Effector memory CD8-positive, alpha-beta T cell (primary cell): Measurements from ENCODE around the gene BABAM2.

ENCODE experiments used
- ATAC-seq: fragments of 150-1000 bp; cut with Tn5 transposase; replicated peaks from 2 replicates; pipeline ENCODE4 v1.10.0; 2021; ENCODE audit warnings: mild to moderate bottlenecking, moderate library complexity
- DNase-seq, 3 experiments: peaks; one replicate each; pipeline ENCODE4 v3.0.0; 2021
- H3K27ac Mint-ChIP-seq, 2 donors: one replicate each; pipeline ENCODE4 v1.8.0; 2022; ENCODE audit warnings: mild to moderate bottlenecking in 2 of 2, mixed read lengths in 2 of 2, moderate library complexity in 2 of 2
- H3K27me3 Mint-ChIP-seq, 2 donors: one replicate each; pipeline ENCODE4 v1.8.0; 2022; ENCODE audit warnings: mixed read lengths in 2 of 2
- H3K36me3 Mint-ChIP-seq: one replicate; pipeline ENCODE4 v1.8.0; 2022; ENCODE audit warnings: mild to moderate bottlenecking, moderate library complexity, mixed read lengths; ENCODE audit not compliant: insufficient read depth
- H3K4me1 Mint-ChIP-seq, 2 donors: one replicate each; pipeline ENCODE4 v1.8.0; 2022; ENCODE audit warnings: low read depth in 2 of 2, mixed read lengths in 2 of 2
- H3K4me3 Mint-ChIP-seq, 2 donors: one replicate each; pipeline ENCODE4 v1.8.0; 2022; ENCODE audit warnings: mild to moderate bottlenecking in 2 of 2, mixed read lengths in 2 of 2, moderate library complexity in 2 of 2
- H3K9me3 Mint-ChIP-seq, 2 donors: one replicate each; pipeline ENCODE4 v1.8.0; 2022; ENCODE audit warnings: mixed read lengths in 2 of 2

The BABAM2 gene

DNA sequence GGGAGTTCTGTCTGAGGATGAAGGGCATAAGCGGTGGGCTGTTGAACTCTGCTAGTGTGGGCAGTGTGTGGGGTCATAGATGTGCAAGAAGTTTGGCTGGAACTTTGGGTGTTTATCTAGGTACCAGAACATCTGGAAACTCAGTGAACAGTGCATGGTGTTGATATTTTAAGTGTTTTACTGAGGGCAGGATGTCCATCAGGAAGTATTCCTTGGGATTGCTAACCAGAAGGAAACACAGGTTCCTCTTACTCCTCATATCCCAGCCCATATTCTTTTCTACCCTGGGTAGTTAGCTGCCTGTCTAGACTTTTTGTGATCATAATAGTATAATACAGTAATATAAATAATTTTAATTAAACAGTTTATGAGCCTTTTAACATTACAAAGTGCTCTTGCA, 15.5 kb downstream of the BABAM2 start:
- Mint-ChIP-seq H3K4me1 (peaks cover 18 to 45% of the 10 kb centered on the region in 2 donors), H3K36me3 (peaks cover 4% of the 10 kb centered on the region), H3K27ac (no peak overlapping the region), H3K9me3 (no peaks in the 10 kb centered on the region), H3K27me3 (no peaks in the 10 kb centered on the region), H3K4me3 (no peak overlapping the region)
- DNase-seq (no peak), ATAC-seq (no peak)

DNA sequence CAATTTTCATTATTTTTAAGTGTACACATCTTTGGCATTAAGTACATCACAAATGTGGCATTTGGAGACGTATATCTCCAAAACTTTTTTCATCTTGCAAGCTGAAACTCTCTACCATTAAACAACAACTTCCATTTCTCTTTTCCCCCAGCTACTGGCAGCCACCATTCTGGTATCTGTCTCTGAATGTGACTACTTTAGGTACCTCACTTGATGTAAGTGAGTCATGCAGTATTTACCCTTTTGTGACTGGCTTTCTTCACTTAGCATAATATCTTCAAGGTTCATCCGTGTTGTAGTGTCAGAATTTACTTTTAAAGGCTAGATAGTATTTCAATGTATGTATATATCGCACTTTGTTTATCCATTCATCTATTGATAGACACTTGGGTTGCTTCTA, 17.0 kb downstream of the BABAM2 start:
- H3K9me3 Mint-ChIP-seq: no peaks in the 10 kb centered on the region
- no peak overlapping the region for H3K27ac Mint-ChIP-seq
- H3K4me1 Mint-ChIP-seq: peaks cover 18 to 47% of the 10 kb centered on the region in 2 donors
- H3K27me3 Mint-ChIP-seq: no peaks in the 10 kb centered on the region
- ATAC-seq: no peak
- peaks cover 2% of the 10 kb centered on the region for H3K36me3 Mint-ChIP-seq
- no peak overlapping the region for H3K4me3 Mint-ChIP-seq
- no peak for DNase-seq

DNA sequence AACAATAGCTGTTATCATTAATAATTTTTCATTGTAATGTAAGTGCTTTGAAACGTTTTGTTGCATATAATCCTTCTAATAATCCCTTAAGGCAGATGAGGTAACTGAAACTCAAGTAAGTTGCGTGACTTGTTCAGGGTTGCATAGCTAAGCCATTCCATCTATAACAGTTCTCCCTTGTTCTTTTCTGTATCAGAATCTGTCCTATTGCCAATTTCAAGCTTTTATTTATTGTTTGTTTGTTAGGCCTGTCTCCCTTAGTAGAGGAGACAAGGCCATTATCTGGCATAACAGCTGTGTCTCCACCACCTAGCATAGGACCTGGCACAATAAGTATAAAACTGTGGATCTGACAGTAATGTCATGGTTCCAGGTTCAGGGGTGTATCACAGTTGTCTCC, 19.4 kb downstream of the BABAM2 start:
- no peak for ATAC-seq

DNA sequence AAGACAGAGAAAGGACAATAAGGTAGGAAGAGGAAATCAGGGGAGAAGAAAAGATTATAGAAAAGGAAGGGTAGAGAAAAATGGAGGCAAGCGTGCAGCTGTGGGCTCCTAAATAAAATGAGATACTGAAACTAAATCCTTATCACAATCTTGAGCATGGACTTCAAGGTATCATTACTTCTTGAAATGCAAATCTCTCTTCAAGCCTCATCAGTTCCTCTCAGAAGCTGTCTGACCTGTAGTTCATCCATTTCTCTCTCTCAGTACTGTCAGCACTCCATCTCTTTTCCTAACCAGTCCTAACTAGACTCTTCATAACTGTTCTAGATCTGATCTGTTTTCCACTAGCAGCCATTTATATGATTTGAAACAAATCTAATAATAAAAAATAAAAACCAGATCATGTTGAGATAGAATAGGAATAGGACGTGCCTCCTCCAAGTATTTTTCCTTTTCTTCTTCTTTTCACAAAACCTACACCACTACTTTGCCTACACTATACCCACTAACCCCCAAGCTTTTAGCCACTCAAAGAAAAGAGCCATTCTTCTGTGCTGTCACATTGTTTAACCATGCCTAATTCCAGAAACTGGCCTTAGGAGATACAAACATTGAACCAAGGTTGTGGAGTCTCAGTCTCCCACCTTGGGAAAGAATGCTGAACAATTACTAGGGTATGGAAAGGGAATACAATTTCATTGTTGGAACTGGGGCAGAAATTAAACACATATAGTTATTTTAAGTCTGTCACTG, 21.1 kb downstream of the BABAM2 start:
- ATAC-seq (no peak), DNase-seq (no peak)
- no peaks in the 10 kb centered on the region for H3K27me3 Mint-ChIP-seq
- H3K36me3 Mint-ChIP-seq: no peaks in the 10 kb centered on the region
- H3K27ac Mint-ChIP-seq: peak overlapping the region in 1 of 2 donors; percentile 45
- H3K4me1 Mint-ChIP-seq: peaks cover 9 to 34% of the 10 kb centered on the region in 2 donors
- no peaks in the 10 kb centered on the region for H3K9me3 Mint-ChIP-seq
- no peak overlapping the region for H3K4me3 Mint-ChIP-seq

More for the DNA sequence above, 19.4 kb downstream of the BABAM2 start:
- Mint-ChIP-seq H3K9me3 (no peaks in the 10 kb centered on the region), H3K27ac (no peak overlapping the region), H3K27me3 (no peaks in the 10 kb centered on the region), H3K4me1 (peaks cover 18 to 37% of the 10 kb centered on the region in 2 donors), H3K4me3 (no peak overlapping the region), H3K36me3 (no peaks in the 10 kb centered on the region)
- no peak for DNase-seq

DNA sequence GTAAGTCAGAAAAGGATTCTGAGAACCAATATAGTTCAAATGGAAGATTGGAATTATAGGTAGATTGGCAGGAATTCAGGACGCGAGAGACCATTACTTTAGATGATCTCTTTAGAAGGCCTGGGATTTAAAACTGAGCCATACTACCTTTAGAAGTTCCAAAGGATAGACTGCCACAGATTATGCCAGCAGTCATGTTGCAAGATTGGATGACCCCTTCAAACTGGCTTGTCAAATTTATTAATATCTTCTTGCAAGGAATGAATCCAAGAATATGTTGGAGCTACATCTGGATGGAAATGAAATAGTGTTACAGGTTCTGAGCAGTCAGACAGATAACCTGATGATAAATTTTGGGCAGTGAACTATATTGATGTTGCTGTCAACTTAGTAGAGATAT, 22.0 kb downstream of the BABAM2 start:
- peaks cover 9 to 34% of the 10 kb centered on the region in 2 donors for H3K4me1 Mint-ChIP-seq
- H3K9me3 Mint-ChIP-seq: no peaks in the 10 kb centered on the region
- no peaks in the 10 kb centered on the region for H3K36me3 Mint-ChIP-seq
- no peaks in the 10 kb centered on the region for H3K27me3 Mint-ChIP-seq
- ATAC-seq (no peak), DNase-seq (no peak)
- no peak overlapping the region for H3K27ac Mint-ChIP-seq
- no peak overlapping the region for H3K4me3 Mint-ChIP-seq

DNA sequence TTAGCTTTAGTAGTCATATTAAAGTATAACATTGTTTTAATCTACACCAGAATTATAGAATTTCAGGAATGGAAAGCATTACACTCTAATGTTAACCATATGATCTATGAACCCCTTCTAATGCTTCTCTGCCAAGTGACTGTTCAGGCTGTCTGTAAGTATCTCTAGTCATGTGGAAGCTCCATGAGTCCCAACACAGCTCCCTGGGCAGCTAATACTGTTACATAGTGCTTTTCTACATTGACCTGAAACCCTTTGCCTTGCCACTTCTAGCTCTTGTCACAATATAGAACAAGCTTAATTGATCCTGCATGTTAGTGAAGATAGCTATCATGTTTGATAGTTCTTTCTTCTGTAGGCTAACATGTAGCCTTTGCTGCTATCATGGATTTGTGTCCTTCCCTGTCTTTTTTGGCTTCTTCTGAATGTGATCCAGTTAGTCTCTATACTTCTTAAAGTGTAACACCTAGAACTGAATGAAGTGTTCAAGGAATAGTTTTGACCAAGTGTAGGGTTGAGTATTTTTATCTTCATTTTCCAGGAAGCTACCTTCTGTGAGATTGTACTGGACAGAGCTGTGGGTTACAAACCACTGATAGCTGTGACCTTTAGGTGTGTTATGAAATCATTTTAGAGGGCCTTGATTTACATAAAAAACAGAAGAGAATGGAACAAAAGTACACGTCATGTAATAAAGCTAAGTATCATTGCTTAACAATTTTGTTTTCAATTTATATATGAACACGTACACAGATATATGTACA, 23.7 kb downstream of the BABAM2 start:
- no peak overlapping the region for H3K4me3 Mint-ChIP-seq
- H3K27ac Mint-ChIP-seq: no peak overlapping the region
- no peak for DNase-seq
- H3K27me3 Mint-ChIP-seq: no peaks in the 10 kb centered on the region
- H3K9me3 Mint-ChIP-seq: no peaks in the 10 kb centered on the region
- H3K4me1 Mint-ChIP-seq: peaks cover 5 to 26% of the 10 kb centered on the region in 2 donors
- H3K36me3 Mint-ChIP-seq: no peaks in the 10 kb centered on the region
- no peak for ATAC-seq

DNA sequence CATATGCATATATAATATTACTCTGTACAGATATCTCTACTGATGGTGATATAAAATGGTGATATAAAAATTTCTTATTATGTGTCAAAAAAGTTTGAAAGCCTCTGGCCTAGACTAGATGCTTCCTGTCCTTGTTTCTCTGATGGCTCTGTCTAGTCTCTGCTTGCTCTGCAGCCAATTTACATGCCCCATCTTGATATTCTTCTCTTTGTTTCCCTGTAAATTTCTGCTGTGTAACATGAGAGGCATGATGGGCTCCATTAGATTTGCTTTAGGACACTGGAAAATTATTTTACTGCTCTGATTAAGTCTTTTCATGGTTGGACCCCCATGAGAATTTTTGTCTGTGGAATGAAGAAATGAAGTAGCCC, 24.3 kb downstream of the BABAM2 start:
- no peak for ATAC-seq
- Mint-ChIP-seq H3K27ac (no peak overlapping the region), H3K9me3 (no peaks in the 10 kb centered on the region), H3K4me1 (peaks cover 5 to 20% of the 10 kb centered on the region in 2 donors), H3K27me3 (no peaks in the 10 kb centered on the region), H3K36me3 (no peaks in the 10 kb centered on the region), H3K4me3 (no peak overlapping the region)
- DNase-seq: no peak

DNA sequence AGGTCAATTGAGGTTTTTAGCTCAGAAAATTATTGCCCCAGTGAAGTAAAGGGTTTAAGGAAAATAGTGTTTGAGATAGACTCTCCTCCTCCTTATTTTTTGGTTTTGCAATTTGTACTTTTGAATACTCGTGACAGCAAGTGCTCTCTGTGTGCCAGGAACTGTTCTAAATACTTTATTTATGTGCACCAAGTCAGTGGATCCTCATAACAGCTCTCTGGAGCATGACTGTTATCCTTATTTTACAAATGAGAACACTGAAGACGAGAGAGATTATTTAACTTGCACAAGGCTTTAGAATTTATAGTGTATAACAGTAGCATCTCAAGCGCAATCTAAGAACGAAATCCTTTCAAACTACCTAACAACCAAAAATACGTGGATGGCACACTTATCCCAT, 24.7 kb downstream of the BABAM2 start:
- Mint-ChIP-seq H3K4me1 (peaks cover 7 to 20% of the 10 kb centered on the region in 2 donors), H3K27me3 (no peaks in the 10 kb centered on the region), H3K9me3 (no peaks in the 10 kb centered on the region), H3K27ac (no peak overlapping the region), H3K36me3 (peaks cover 2% of the 10 kb centered on the region), H3K4me3 (no peak overlapping the region)
- DNase-seq (no peak), ATAC-seq (no peak)

DNA sequence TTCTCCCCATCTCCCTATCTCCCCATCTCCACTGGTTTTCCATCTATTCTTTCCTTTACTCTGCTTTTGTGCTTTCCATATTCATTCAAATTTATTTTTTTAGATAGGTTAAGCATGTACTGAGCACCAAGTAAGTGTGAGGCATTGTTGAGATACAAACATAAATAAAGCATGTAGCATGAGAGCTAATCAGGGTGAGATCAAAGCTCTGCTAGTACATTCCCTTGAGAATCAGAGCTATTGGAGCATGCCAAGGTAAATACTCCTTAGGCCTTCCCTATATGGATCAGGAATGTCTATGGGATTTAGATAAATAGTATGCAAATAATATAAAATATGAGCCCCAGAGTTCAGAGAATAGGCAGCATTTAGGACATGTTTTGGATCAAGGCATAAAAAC, 25.3 kb downstream of the BABAM2 start:
- no peak overlapping the region for H3K4me3 Mint-ChIP-seq
- no peaks in the 10 kb centered on the region for H3K9me3 Mint-ChIP-seq
- DNase-seq (no peak), ATAC-seq (no peak)
- no peak overlapping the region for H3K27ac Mint-ChIP-seq
- no peaks in the 10 kb centered on the region for H3K27me3 Mint-ChIP-seq
- H3K36me3 Mint-ChIP-seq: peaks cover 3% of the 10 kb centered on the region
- H3K4me1 Mint-ChIP-seq: peaks cover 10 to 24% of the 10 kb centered on the region in 2 donors

DNA sequence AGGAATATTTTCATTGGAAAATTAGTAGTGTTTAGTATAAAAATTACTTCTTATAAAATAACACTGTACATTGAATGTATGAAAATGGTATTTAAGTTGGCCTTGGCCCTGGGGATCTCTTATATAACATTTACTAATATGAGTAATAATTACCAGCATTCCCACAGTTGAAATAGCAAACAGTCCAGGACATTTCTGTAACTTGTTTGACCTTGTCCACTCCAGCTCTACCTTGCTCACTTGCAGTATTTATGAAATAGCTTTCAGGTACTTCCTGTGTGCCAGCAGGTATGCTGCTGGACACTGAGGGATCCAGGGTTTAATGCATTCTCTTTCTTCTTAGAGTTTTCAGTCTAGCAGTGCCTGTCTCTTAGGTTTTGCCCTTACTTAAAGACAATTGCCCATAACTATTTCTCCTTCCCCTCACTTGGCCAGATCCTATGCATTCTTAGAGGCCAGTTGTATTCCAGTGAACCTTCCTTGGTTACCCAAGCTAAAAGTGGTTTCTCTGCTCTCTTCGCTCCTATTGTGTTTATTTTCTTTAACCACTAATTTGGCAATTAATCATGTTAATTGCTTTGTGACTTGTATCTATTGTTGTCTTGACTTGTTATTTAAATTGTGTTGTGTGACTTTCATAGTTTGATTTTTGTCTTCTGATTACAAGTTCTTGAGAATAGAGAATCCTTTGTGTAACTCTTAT, 25.9 kb downstream of the BABAM2 start:
- Mint-ChIP-seq H3K27me3 (no peaks in the 10 kb centered on the region), H3K9me3 (no peaks in the 10 kb centered on the region), H3K36me3 (peaks cover 3% of the 10 kb centered on the region), H3K27ac (no peak overlapping the region), H3K4me1 (peaks cover 8 to 18% of the 10 kb centered on the region in 2 donors), H3K4me3 (no peak overlapping the region)
- no peak for DNase-seq
- ATAC-seq: no peak

DNA sequence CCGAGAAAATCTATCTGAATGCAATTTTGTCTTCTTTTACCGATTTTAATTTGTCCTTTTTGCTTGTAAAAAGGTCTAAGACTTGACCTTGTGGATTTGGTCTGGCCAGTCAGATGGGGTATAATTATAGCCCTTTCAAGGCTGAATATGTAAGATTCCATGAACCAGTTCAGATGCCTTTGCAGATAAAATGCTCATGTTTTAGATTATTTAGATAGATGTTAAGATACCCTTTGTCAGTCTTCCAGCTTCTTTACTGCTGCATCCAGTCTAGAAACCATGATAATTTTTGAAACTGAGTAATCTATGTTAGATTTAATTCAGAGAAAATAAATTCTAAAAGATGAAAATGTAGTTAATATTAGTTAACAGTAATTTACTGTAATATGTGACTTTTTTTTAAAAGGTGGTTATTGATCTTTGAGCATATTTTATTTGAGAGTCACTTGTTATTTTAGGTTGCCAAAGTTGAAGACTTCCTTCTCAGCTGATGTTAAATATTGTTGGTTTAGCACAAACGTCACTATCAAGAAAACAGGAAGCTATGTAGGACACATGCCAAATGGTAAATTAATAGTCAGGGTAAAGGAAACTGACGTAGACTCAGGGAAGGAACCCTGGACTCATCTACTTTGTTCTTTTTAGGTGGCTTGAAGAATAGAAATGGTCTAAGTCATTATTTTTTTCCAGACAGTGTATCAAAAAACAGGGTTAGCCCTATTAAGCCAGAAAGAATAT, 29.8 kb downstream of the BABAM2 start:
- peak overlapping the region; percentile 83 to 94 for H3K27ac Mint-ChIP-seq
- peak overlapping the region; percentile 29 to 60 for H3K4me3 Mint-ChIP-seq
- ATAC-seq (peak; percentile 100), DNase-seq (peak in 2 of 3 experiments; percentile 11 to 15)
- H3K36me3 Mint-ChIP-seq: peaks cover 3% of the 10 kb centered on the region
- no peaks in the 10 kb centered on the region for H3K9me3 Mint-ChIP-seq
- no peaks in the 10 kb centered on the region for H3K27me3 Mint-ChIP-seq
- peaks cover 5 to 9% of the 10 kb centered on the region in 2 donors for H3K4me1 Mint-ChIP-seq

DNA sequence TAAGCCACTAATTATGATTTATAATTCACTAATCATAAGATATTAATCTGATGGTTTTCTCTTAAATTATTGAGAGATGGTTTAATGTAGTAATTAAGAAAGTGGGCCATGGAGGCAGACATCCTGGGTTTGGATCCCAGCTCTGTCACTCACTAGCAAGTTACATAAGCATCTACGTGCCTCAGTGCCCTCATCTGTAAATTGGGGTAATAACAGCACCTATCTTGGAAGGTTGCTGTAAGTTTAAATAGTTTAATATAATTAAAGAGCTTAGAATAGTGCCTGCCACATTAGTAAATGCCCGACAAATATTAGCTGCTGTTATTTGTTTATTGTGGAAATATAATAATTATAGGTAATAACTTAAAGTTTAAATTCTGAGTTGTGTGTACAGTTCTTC, 30.9 kb downstream of the BABAM2 start:
- DNase-seq: no peak
- peaks cover 12 to 19% of the 10 kb centered on the region in 2 donors for H3K4me1 Mint-ChIP-seq
- no peaks in the 10 kb centered on the region for H3K9me3 Mint-ChIP-seq
- no peak overlapping the region for H3K4me3 Mint-ChIP-seq
- H3K36me3 Mint-ChIP-seq: peaks cover 3% of the 10 kb centered on the region
- ATAC-seq: no peak
- no peaks in the 10 kb centered on the region for H3K27me3 Mint-ChIP-seq
- peak overlapping the region in 1 of 2 donors; percentile 73 for H3K27ac Mint-ChIP-seq

DNA sequence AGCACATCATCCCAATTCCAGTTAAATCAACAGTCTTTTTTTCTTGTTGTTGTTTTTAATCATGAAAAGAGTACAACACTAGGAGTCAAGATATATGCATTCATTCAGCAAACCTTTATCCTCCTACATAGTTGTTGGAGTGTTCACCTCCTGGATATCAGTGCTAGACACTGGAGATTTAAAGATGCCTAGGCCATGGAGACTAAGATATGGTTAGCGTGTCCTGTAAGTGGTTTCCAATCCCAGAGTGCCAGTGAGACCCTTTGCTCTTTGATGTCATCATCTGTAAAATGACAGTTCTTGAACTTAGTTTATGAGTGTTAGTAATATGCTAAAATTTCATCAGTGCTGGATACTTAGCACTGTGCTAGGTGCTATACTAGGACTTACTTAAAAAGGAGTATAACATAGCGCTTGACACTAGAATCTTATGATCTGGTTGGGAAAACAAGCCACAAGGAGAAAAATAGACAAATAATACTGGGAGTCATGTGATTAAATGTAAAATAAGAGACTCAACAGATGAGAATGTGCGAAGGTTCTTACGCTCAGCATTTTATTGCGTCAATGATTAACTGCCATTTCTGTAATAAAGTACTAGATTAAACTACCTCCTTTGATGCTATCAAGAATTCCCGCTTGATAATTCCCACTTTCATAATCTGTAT, 31.5 kb downstream of the BABAM2 start:
- Mint-ChIP-seq H3K4me1 (peaks cover 13 to 20% of the 10 kb centered on the region in 2 donors), H3K9me3 (no peaks in the 10 kb centered on the region), H3K4me3 (no peak overlapping the region), H3K27ac (peak overlapping the region in 1 of 2 donors; percentile 73), H3K27me3 (no peaks in the 10 kb centered on the region), H3K36me3 (peaks cover 3% of the 10 kb centered on the region)
- DNase-seq (no peak), ATAC-seq (no peak)
